ENCODE results near the gene ATG2A.

- TF ChIP-seq CTCF (IDR thresholded peaks at IDR 0.05; ENCODE audit: insufficient read depth, low read length), result no peak
- no peak for TF ChIP-seq GABPA (IDR thresholded peaks at IDR 0.05; ENCODE audit: low read depth)
- TF ChIP-seq SPI1 (IDR thresholded peaks at IDR 0.05; ENCODE audit: borderline replicate concordance, low read depth), result no peak
Observed at GRCh38 chr11:64900263-64900678, 16.7 kb downstream of the ATG2A start.

Data from HL-60 (cell line).